Measurements from ENCODE around the gene ITIH2. TPM values are rescaled to one million over a fixed set of nuclear protein-coding genes. Genes with fewer than 3 reads are reported as not detected.
"Not testable (repeated sequence)": the region's sequence is repeated elsewhere in the genome, so short reads cannot be mapped to it uniquely, and the experiment has no call there.

Gene ITIH2
- polyA plus RNA-seq, result not detected

- peaks cover 13% of the 10 kb centered on the region for H3K27me3 Mint-ChIP-seq
- H3K36me3 Mint-ChIP-seq, result no peaks in the 10 kb centered on the region
- no peak within 1 kb of the TSS for H3K27ac Mint-ChIP-seq
- no peaks in the 10 kb centered on the region for H3K4me1 Mint-ChIP-seq
- H3K4me3 Mint-ChIP-seq, result no peak within 1 kb of the TSS
- peaks cover 0 to 1% (median 0%) of the 10 kb centered on the region in 3 donors for H3K9me3 Mint-ChIP-seq
Observed at GRCh38 chr10:7703140-7703539, at the start of gene ITIH2. TSS of gene ITIH2 (plus strand) at chr10:7703316. CDS start at chr10:7703435, 119 bp downstream.

GRCh38 chr10:7657079-7657478, 46.0 kb upstream of the ITIH2 start:
- not testable (repeated sequence) for H3K4me1 Mint-ChIP-seq, H3K27ac Mint-ChIP-seq, H3K36me3 Mint-ChIP-seq, H3K9me3 Mint-ChIP-seq, H3K4me3 Mint-ChIP-seq
- H3K27me3 Mint-ChIP-seq, result peaks cover 20% of the 10 kb centered on the region

- no peak overlapping the region for H3K27ac Mint-ChIP-seq
Observed at GRCh38 chr10:7657552-7657951, 45.6 kb upstream of the ITIH2 start.

GRCh38 chr10:7659560-7659959, 43.6 kb upstream of the ITIH2 start:
- Mint-ChIP-seq H3K27me3 (peaks cover 23% of the 10 kb centered on the region), H3K27ac (no peak overlapping the region), H3K36me3 (no peaks in the 10 kb centered on the region), H3K4me3 (no peak overlapping the region), H3K9me3 (peaks cover 0 to 1% (median 0%) of the 10 kb centered on the region in 3 donors), H3K4me1 (no peaks in the 10 kb centered on the region)

More at GRCh38 chr10:7657552-7657951, 45.6 kb upstream of the ITIH2 start:
- Mint-ChIP-seq H3K36me3 (no peaks in the 10 kb centered on the region), H3K4me3 (no peak overlapping the region), H3K9me3 (peaks cover 0 to under 1% (median 0%) of the 10 kb centered on the region in 3 donors), H3K27me3 (peaks cover 20% of the 10 kb centered on the region), H3K4me1 (no peaks in the 10 kb centered on the region)

- no peaks in the 10 kb centered on the region for H3K36me3 Mint-ChIP-seq
- peaks cover 0 to 1% (median 0%) of the 10 kb centered on the region in 3 donors for H3K9me3 Mint-ChIP-seq
- H3K27me3 Mint-ChIP-seq, result peaks cover 36% of the 10 kb centered on the region
- no peak overlapping the region for H3K4me3 Mint-ChIP-seq
- no peak overlapping the region for H3K27ac Mint-ChIP-seq
- H3K4me1 Mint-ChIP-seq, result peaks cover 7 to 10% (median 9%) of the 10 kb centered on the region in 3 donors
Observed at GRCh38 chr10:7662522-7662921, 40.6 kb upstream of the ITIH2 start.

GRCh38 chr10:7664707-7665106, 38.4 kb upstream of the ITIH2 start:
- Mint-ChIP-seq H3K27ac (no peak overlapping the region), H3K9me3 (peaks cover 0 to 1% (median 0%) of the 10 kb centered on the region in 3 donors), H3K27me3 (peaks cover 40% of the 10 kb centered on the region), H3K4me1 (peaks cover 11 to 23% (median 12%) of the 10 kb centered on the region in 3 donors), H3K4me3 (no peak overlapping the region), H3K36me3 (no peaks in the 10 kb centered on the region)

GRCh38 chr10:7665767-7666166, 37.3 kb upstream of the ITIH2 start:
- Mint-ChIP-seq H3K27ac (no peak overlapping the region), H3K9me3 (peaks cover 0 to 1% (median 0%) of the 10 kb centered on the region in 3 donors), H3K4me1 (peaks cover 11 to 23% (median 12%) of the 10 kb centered on the region in 3 donors), H3K27me3 (peaks cover 43% of the 10 kb centered on the region), H3K4me3 (peak overlapping the region in 3 of 4 donors; percentile 6 to 75 (median 61)), H3K36me3 (no peaks in the 10 kb centered on the region)

- H3K27me3 Mint-ChIP-seq, result peaks cover 41% of the 10 kb centered on the region
- peaks cover 11 to 23% (median 13%) of the 10 kb centered on the region in 3 donors for H3K4me1 Mint-ChIP-seq
- no peaks in the 10 kb centered on the region for H3K36me3 Mint-ChIP-seq
- H3K4me3 Mint-ChIP-seq, result peak within 1 kb of the TSS; percentile 21 to 89 (median 68)
- H3K27ac Mint-ChIP-seq, result no peak within 1 kb of the TSS
- peaks cover 0 to 1% (median 0%) of the 10 kb centered on the region in 3 donors for H3K9me3 Mint-ChIP-seq
Observed at GRCh38 chr10:7666253-7667023, 36.7 kb upstream of the ITIH2 start, which contains the start of gene ITIH5. TSS of gene ITIH5 (minus strand) at chr10:7666966. CDS start at chr10:7666892, 74 bp downstream.

- Mint-ChIP-seq H3K4me1 (peaks cover 11 to 23% (median 13%) of the 10 kb centered on the region in 3 donors), H3K9me3 (peaks cover 0 to 1% (median 0%) of the 10 kb centered on the region in 3 donors), H3K27me3 (peaks cover 44% of the 10 kb centered on the region), H3K36me3 (no peaks in the 10 kb centered on the region), H3K27ac (no peak overlapping the region), H3K4me3 (peak overlapping the region; percentile 21 to 89 (median 64))
Observed at GRCh38 chr10:7667262-7668141, 35.6 kb upstream of the ITIH2 start.

GRCh38 chr10:7670157-7670556, 33.0 kb upstream of the ITIH2 start:
- Mint-ChIP-seq H3K36me3 (no peaks in the 10 kb centered on the region), H3K27me3 (peaks cover 53% of the 10 kb centered on the region), H3K27ac (no peak overlapping the region), H3K4me3 (no peak overlapping the region), H3K9me3 (no peaks in the 10 kb centered on the region), H3K4me1 (peaks cover 11 to 23% (median 13%) of the 10 kb centered on the region in 3 donors)

GRCh38 chr10:7672341-7673134, 30.6 kb upstream of the ITIH2 start:
- Mint-ChIP-seq H3K4me1 (peaks cover 4 to 13% (median 5%) of the 10 kb centered on the region in 3 donors), H3K4me3 (no peak overlapping the region), H3K27me3 (peaks cover 52% of the 10 kb centered on the region), H3K27ac (no peak overlapping the region), H3K36me3 (no peaks in the 10 kb centered on the region), H3K9me3 (no peaks in the 10 kb centered on the region)

- Mint-ChIP-seq H3K4me3 (no peak overlapping the region), H3K36me3 (no peaks in the 10 kb centered on the region), H3K27me3 (peaks cover 19% of the 10 kb centered on the region), H3K9me3 (peaks cover 0 to 10% (median 0%) of the 10 kb centered on the region in 3 donors), H3K27ac (no peak overlapping the region), H3K4me1 (no peaks in the 10 kb centered on the region)
Observed at GRCh38 chr10:7679256-7679655, 23.9 kb upstream of the ITIH2 start.

- Mint-ChIP-seq H3K9me3 (peaks cover 0 to 10% (median 0%) of the 10 kb centered on the region in 3 donors), H3K27me3 (peaks cover 18% of the 10 kb centered on the region)
- not testable (repeated sequence) for H3K4me3 Mint-ChIP-seq, H3K36me3 Mint-ChIP-seq, H3K4me1 Mint-ChIP-seq, H3K27ac Mint-ChIP-seq
Observed at GRCh38 chr10:7680078-7680477, 23.0 kb upstream of the ITIH2 start.

- H3K27ac Mint-ChIP-seq, result no peak overlapping the region
- H3K4me3 Mint-ChIP-seq, result no peak overlapping the region
- peaks cover 0 to 3% (median 0%) of the 10 kb centered on the region in 3 donors for H3K4me1 Mint-ChIP-seq
- no peaks in the 10 kb centered on the region for H3K36me3 Mint-ChIP-seq
- peaks cover 12% of the 10 kb centered on the region for H3K27me3 Mint-ChIP-seq
- peaks cover 1 to 22% (median 3%) of the 10 kb centered on the region in 3 donors for H3K9me3 Mint-ChIP-seq
Observed at GRCh38 chr10:7686351-7687171, 16.6 kb upstream of the ITIH2 start.
